OCI-LY7 (cell line): ENCODE results near the gene HCRTR2. TPM values are rescaled to one million over a fixed set of nuclear protein-coding genes. Genes with fewer than 3 reads are reported as not detected.

Experiments
- BruUV-seq: library from RNA; stranded (reverse); fragments of 400-500 nt; replicated peaks from 2 replicates; lab custom pipeline; 2021; lab: Mats Ljungman, UMichigan
- CTCF ChIA-PET: fragments of 300-600 bp; sonication (Branson Sonifier 250); formaldehyde crosslinking; loops from one replicate; lab custom pipeline; 2022; ENCODE audit warnings: antibody characterized with exemption; ENCODE audit not compliant: unreplicated experiment; lab: Charles Lee
- POLR2A ChIA-PET: fragments of 300-600 bp; sonication (Branson Sonifier 250); formaldehyde crosslinking; loops from one replicate; lab custom pipeline; 2022; ENCODE audit warnings: antibody characterized with exemption; lab: Charles Lee
- DNase-seq: peaks from one replicate; pipeline ENCODE4 v3.0.0-alpha.2; 2015; ENCODE audit warnings: low spot score
- H2AFZ ChIP-seq: fragments of 200-600 bp; sonication (generic), shearing (Covaris generic); 2 replicates; pipeline ENCODE4 v1.6.1; 2014; ENCODE audit warnings: mild to moderate bottlenecking, antibody characterized with exemption, low read length, moderate library complexity
- H3K27ac ChIP-seq: fragments of 200-600 bp; sonication (generic); 2 replicates; pipeline ENCODE4 v1.5.1; 2014; ENCODE audit warnings: mixed run types, low read depth, mild to moderate bottlenecking, moderate library complexity, low read length, inconsistent platforms; ENCODE audit not compliant: poor library complexity, severe bottlenecking
- H3K36me3 ChIP-seq: fragments of 200-600 bp; sonication (generic); 2 replicates; pipeline ENCODE4 v1.6.1; 2014; ENCODE audit warnings: mild to moderate bottlenecking, antibody characterized with exemption, low read length, moderate library complexity, mixed read lengths; ENCODE audit not compliant: insufficient read depth
- H3K4me1 ChIP-seq: fragments of 200-600 bp; sonication (generic); 2 replicates; pipeline ENCODE4 v1.5.1; 2014; ENCODE audit warnings: mild to moderate bottlenecking, low read length; ENCODE audit not compliant: insufficient read depth, poor library complexity, severe bottlenecking
- H3K4me2 ChIP-seq: fragments of 200-600 bp; sonication (generic); 2 replicates; pipeline ENCODE4 v1.6.1; 2014; ENCODE audit warnings: mild to moderate bottlenecking, low read length
- H3K4me3 ChIP-seq: fragments of 200-600 bp; sonication (generic); 2 replicates; pipeline ENCODE4 v1.5.1; 2014; ENCODE audit warnings: mild to moderate bottlenecking, low read depth, low read length; ENCODE audit not compliant: poor library complexity, severe bottlenecking
- H3K79me2 ChIP-seq: fragments of 200-600 bp; sonication (generic); 2 replicates; pipeline ENCODE4 v1.6.1; 2016; ENCODE audit warnings: low read depth, mild to moderate bottlenecking, low read length, moderate library complexity, mixed read lengths; ENCODE audit not compliant: insufficient read depth
- H3K9me2 ChIP-seq: fragments of 200-600 bp; sonication (generic); 2 replicates; pipeline ENCODE4 v1.6.1; 2016; ENCODE audit warnings: mild to moderate bottlenecking, low read length, mixed read lengths; ENCODE audit not compliant: insufficient read depth
- H3K9me3 ChIP-seq: fragments of 200-600 bp; sonication (generic); 2 replicates; pipeline ENCODE4 v1.6.1; 2014; ENCODE audit warnings: mild to moderate bottlenecking, mixed run types, low read length, mixed read lengths
- H4K20me1 ChIP-seq: fragments of 200-600 bp; sonication (generic); 2 replicates; pipeline ENCODE4 v1.6.1; 2014; ENCODE audit warnings: mild to moderate bottlenecking, antibody characterized with exemption, low read length, moderate library complexity, mixed read lengths; ENCODE audit not compliant: insufficient read depth
- CTCF ChIP-seq: fragments of 200-600 bp; sonication (generic); conservative IDR thresholded peaks from 2 replicates; pipeline ENCODE4 v1.5.1; 2014; ENCODE audit warnings: mild to moderate bottlenecking, antibody characterized with exemption, low read length, moderate library complexity, mixed read lengths
- EZH2phosphoT487 ChIP-seq: fragments of 200-600 bp; sonication (generic); IDR thresholded peaks from 2 replicates; pipeline ENCODE4 v1.6.1; 2018; ENCODE audit warnings: low read depth, borderline replicate concordance, mild to moderate bottlenecking, mixed run types, antibody characterized with exemption, low read length, moderate library complexity, mixed read lengths
- intact Hi-C: fragments of 100-400 bp; cut with micrococcal nuclease; formaldehyde crosslinking; loops from one replicate; pipeline ENCODE4 v1.10.0; 2022; ENCODE audit not compliant: unreplicated experiment
- total RNA-seq, 2 experiments: library from RNA; depleted of rRNA in 1 of 2; stranded (reverse); fragments of >200 nt in 1 of 2; shearing (Covaris generic) in 1 of 2; gene quantifications; 2 replicates each; pipeline ENCODE4 v1.2.3, GENCODE V29; 2014 to 2022

HCRTR2 gene
- total RNA-seq, 2 experiments from 2014 or later = not detected

DNA sequence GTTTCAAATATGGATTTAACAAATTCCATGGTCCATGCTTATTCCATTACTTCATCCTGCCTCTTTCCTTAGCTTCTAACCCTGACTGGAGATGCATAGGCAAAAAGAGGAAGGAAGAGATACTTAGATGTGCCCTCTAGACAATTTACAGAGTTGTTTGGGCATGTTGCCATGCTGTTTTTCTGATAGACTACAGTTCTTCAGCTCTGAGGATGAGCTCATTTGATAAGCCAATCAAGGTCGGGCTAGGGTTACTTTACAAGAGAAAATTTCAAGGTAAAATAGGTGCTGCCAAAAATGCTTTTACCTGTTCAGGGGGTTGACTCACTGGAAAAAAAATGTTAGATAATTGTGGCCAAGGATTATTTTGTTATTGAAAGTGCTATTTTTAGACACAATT is 5.9 kb downstream of the HCRTR2 start:
- Histone ChIP-seq H3K27ac (no peak overlapping the region), H3K36me3 (no peaks in the 10 kb centered on the region), H3K9me2 (no peaks in the 10 kb centered on the region), H3K79me2 (no peaks in the 10 kb centered on the region), H2AFZ (no peak overlapping the region), H3K4me2 (no peak overlapping the region), H3K4me1 (no peaks in the 10 kb centered on the region), H4K20me1 (no peaks in the 10 kb centered on the region), H3K9me3 (no peaks in the 10 kb centered on the region), H3K4me3 (no peak overlapping the region)
- no peak for DNase-seq
- intact Hi-C loops = no loop called here
- ChIA-PET CTCF (no interaction called here), POLR2A (interaction anchor here (0.7 kb wide), 1 partner anchor 9 kb away, joined by 4 read pairs; no protein-coding TSS in a partner anchor)
- BruUV-seq = no TSS peak
- no peak for TF ChIP-seq CTCF
- TF ChIP-seq EZH2phosphoT487 = no peak

- BruUV-seq = no TSS peak
- H3K4me2 ChIP-seq = no peak overlapping the region
- no peak overlapping the region for H3K4me3 ChIP-seq
- CTCF ChIA-PET = no interaction called here
- H3K9me2 ChIP-seq = no peaks in the 10 kb centered on the region
- POLR2A ChIA-PET = interaction anchor here (0.6 kb wide), 2 partner anchors 12 to 32 kb away, joined by 3 to 5 read pairs; no protein-coding TSS in a partner anchor
- H2AFZ ChIP-seq = no peak overlapping the region
- DNase-seq = no peak
- no peaks in the 10 kb centered on the region for H3K4me1 ChIP-seq
- H3K9me3 ChIP-seq = no peaks in the 10 kb centered on the region
- no peaks in the 10 kb centered on the region for H3K79me2 ChIP-seq
- no peaks in the 10 kb centered on the region for H3K36me3 ChIP-seq
- H4K20me1 ChIP-seq = no peaks in the 10 kb centered on the region
- intact Hi-C loops = no loop called here
- no peak for TF ChIP-seq CTCF
- no peak overlapping the region for H3K27ac ChIP-seq
These were observed 7.8 kb downstream of the HCRTR2 start for GRCh38 chr6:55182016-55182650.

- Histone ChIP-seq H3K4me2 (no peak overlapping the region), H2AFZ (no peak overlapping the region), H3K9me3 (no peaks in the 10 kb centered on the region), H4K20me1 (no peaks in the 10 kb centered on the region), H3K4me3 (no peak overlapping the region), H3K9me2 (no peaks in the 10 kb centered on the region), H3K27ac (no peak overlapping the region), H3K36me3 (no peaks in the 10 kb centered on the region), H3K79me2 (no peaks in the 10 kb centered on the region), H3K4me1 (no peaks in the 10 kb centered on the region)
- CTCF ChIA-PET = no interaction called here
- intact Hi-C loops = no loop called here
- POLR2A ChIA-PET = no interaction called here
- no TSS peak for BruUV-seq
- DNase-seq = no peak
- no peak for TF ChIP-seq CTCF
- no peak for TF ChIP-seq EZH2phosphoT487
These were observed 10.6 kb downstream of the HCRTR2 start for GRCh38 chr6:55184782-55185530.
